ENCODE measurements around the gene PPP2R5B.

GRCh38 chr11:64917663-64917995, 6.9 kb upstream of the PPP2R5B start:
- TF ChIP-seq ZNF274 (IDR thresholded peaks at IDR 0.05; ENCODE audit: low read depth, low read length) (no peak), SUZ12 (IDR thresholded peaks at IDR 0.05; ENCODE audit: extremely low read depth, insufficient read depth, insufficient read length) (no peak)

All from NT2/D1 (cell line).